HEK293 (cell line): Measurements from ENCODE around the gene UBR4.

ENCODE experiments used
- CTCF ChIP-seq: fragments of 450-650 bp; formaldehyde crosslinking; IDR thresholded peaks from 2 replicates; pipeline ENCODE4 v1.5.1; 2016; ENCODE audit warnings: missing biosample characterization, missing genetic modification characterization
- KLF9 ChIP-seq: fragments of 450-650 bp; formaldehyde crosslinking; IDR thresholded peaks from 2 replicates; pipeline ENCODE4 v1.5.1; 2016; ENCODE audit warnings: missing biosample characterization, missing genetic modification characterization, low read depth
- MYNN ChIP-seq: fragments of 450-650 bp; formaldehyde crosslinking; IDR thresholded peaks from 2 replicates; pipeline ENCODE4 v1.5.1; 2016; ENCODE audit warnings: missing biosample characterization, missing genetic modification characterization, borderline replicate concordance
- PBX3 ChIP-seq: sonication (generic); formaldehyde crosslinking; IDR thresholded peaks from 2 replicates; pipeline ENCODE4 v1.8.1; 2022; ENCODE audit warnings: mild to moderate bottlenecking, moderate library complexity, missing genetic modification reagents
- PRDM1 ChIP-seq: fragments of 450-650 bp; formaldehyde crosslinking; IDR thresholded peaks from 2 replicates; pipeline ENCODE4; 2016; ENCODE audit warnings: missing biosample characterization, missing genetic modification characterization
- REST ChIP-seq: fragments of 450-650 bp; formaldehyde crosslinking; IDR thresholded peaks from 2 replicates; pipeline ENCODE4 v1.5.1; 2016; ENCODE audit warnings: missing biosample characterization, missing genetic modification characterization
- YY1 ChIP-seq: fragments of 450-650 bp; formaldehyde crosslinking; IDR thresholded peaks from 2 replicates; pipeline ENCODE4 v1.5.1; 2018; ENCODE audit warnings: missing biosample characterization, missing genetic modification characterization
- ZFP3 ChIP-seq: fragments of 450-650 bp; formaldehyde crosslinking; IDR thresholded peaks from 2 replicates; pipeline ENCODE4 v1.5.1; 2016; ENCODE audit warnings: low read depth, missing biosample characterization, missing genetic modification characterization
- ZFP41 ChIP-seq: fragments of 450-650 bp; formaldehyde crosslinking; IDR thresholded peaks from 2 replicates; pipeline ENCODE4 v1.5.1; 2016; ENCODE audit warnings: missing biosample characterization, missing genetic modification characterization, borderline replicate concordance
- ZNF10 ChIP-seq: fragments of 450-650 bp; formaldehyde crosslinking; IDR thresholded peaks from 2 replicates; pipeline ENCODE4 v1.5.1; 2017; ENCODE audit warnings: missing biosample characterization, missing genetic modification characterization
- ZNF132 ChIP-seq: fragments of 450-650 bp; formaldehyde crosslinking; IDR thresholded peaks from 2 replicates; pipeline ENCODE4 v1.5.1; 2017; ENCODE audit warnings: missing biosample characterization, missing genetic modification characterization, borderline replicate concordance
- ZNF214 ChIP-seq: fragments of 450-650 bp; formaldehyde crosslinking; IDR thresholded peaks from 2 replicates; pipeline ENCODE4 v1.5.1; 2017; ENCODE audit warnings: missing biosample characterization, mild to moderate bottlenecking, missing genetic modification characterization, borderline replicate concordance
- ZNF280D ChIP-seq: fragments of 450-650 bp; formaldehyde crosslinking; IDR thresholded peaks from 2 replicates; pipeline ENCODE4 v1.5.1; 2016; ENCODE audit warnings: missing biosample characterization, missing genetic modification characterization
- ZNF843 ChIP-seq: fragments of 450-650 bp; formaldehyde crosslinking; IDR thresholded peaks from 2 replicates; pipeline ENCODE4 v1.5.1; 2016; ENCODE audit warnings: missing biosample characterization, missing genetic modification characterization

- TF ChIP-seq YY1 (tag by site-specific recombination) (no peak), ZNF132 (tag by site-specific recombination) (no peak), REST (no peak), ZNF843 (tag by site-specific recombination) (no peak), ZFP41 (tag by site-specific recombination) (no peak), CTCF (tag by site-specific recombination) (no peak), ZNF280D (tag by site-specific recombination) (no peak), PRDM1 (tag by site-specific recombination) (no peak), MYNN (tag by site-specific recombination) (no peak), ZNF10 (tag by site-specific recombination) (no peak), ZNF214 (tag by site-specific recombination) (no peak), ZFP3 (tag by site-specific recombination) (no peak), KLF9 (no peak), PBX3 (CRISPR knock-in tag) (no peak)
Measured at GRCh38 chr1:19222979-19223824, 13.1 kb upstream of the UBR4 start.
